Tibial nerve (tissue), 4 donors: ENCODE data around the gene VASP. TPM values are rescaled to one million over a fixed set of nuclear protein-coding genes. Genes with fewer than 3 reads are reported as not detected.
A peak's percentile ranks its signal among the peaks of the same experiment; 100 is the strongest.

Experiments
- DNase-seq, 2 donors: peaks; one replicate each; pipeline ENCODE4 v3.0.0-alpha.2; 2019; ENCODE audit warnings: low spot score in 2 of 2
- H3K27ac ChIP-seq, 4 donors: fragments of 200-600 bp; sonication (generic) in 3 of 4; one replicate each; pipeline ENCODE4 v1.5.1; 2017 to 2019; ENCODE audit warnings: mild to moderate bottlenecking in 1 of 4
- H3K27me3 ChIP-seq, 2 donors: fragments of 200-600 bp; sonication (generic) in 1 of 2; one replicate each; pipeline versions ENCODE4 v1.5.1 to v1.6.0; 2017 to 2019
- H3K36me3 ChIP-seq, 3 donors: fragments of 200-600 bp; sonication (generic); one replicate each; pipeline ENCODE4 v1.5.1; 2018 to 2019
- H3K4me1 ChIP-seq, 4 donors: fragments of 200-600 bp; sonication (generic) in 3 of 4; one replicate each; pipeline ENCODE4 v1.5.1; 2017 to 2019
- H3K4me3 ChIP-seq, 4 donors: fragments of 200-600 bp; sonication (generic) in 3 of 4; one replicate each; pipeline ENCODE4 v1.5.1; 2017 to 2019; ENCODE audit warnings: mild to moderate bottlenecking in 1 of 4, moderate library complexity in 1 of 4
- H3K9me3 ChIP-seq, 4 donors: fragments of 200-600 bp; sonication (generic) in 3 of 4; one replicate each; pipeline ENCODE4 v1.5.1; 2017 to 2019
- EP300 ChIP-seq, 2 donors: sonication (generic); formaldehyde crosslinking; IDR thresholded peaks; one replicate each; pipeline ENCODE4 v1.6.1; 2017; ENCODE audit warnings: antibody characterized with exemption in 2 of 2, mild to moderate bottlenecking in 1 of 2
- POLR2A ChIP-seq, 2 donors: fragments of 450-650 bp; IDR thresholded peaks; one replicate each; pipeline ENCODE4 v1.6.1; 2017; ENCODE audit warnings: antibody characterized with exemption in 2 of 2, mild to moderate bottlenecking in 2 of 2, moderate library complexity in 2 of 2
- WGBS, 2 donors: methylation state at CpG; one replicate each; pipeline ENCODE4 v1.1.5; 2018; 5-methylcytosine and 5-hydroxymethylcytosine counted together
- total RNA-seq, 4 donors: library from RNA; depleted of rRNA; stranded (reverse); fragments of >200 nt; gene quantifications; one replicate each; pipeline ENCODE4 v1.1.0, GENCODE V29; 2016
- TF ChIP-seq, protein P1 (sequence below), 5 experiments: fragments of 200-600 bp in 3 of 5; fragments of 450-650 bp in 2 of 5; sonication (generic) in 3 of 5; IDR thresholded peaks; one replicate each; pipeline ENCODE4 v1.5.1; 2016 to 2019; ENCODE audit warnings: antibody characterized with exemption in 5 of 5, mild to moderate bottlenecking in 3 of 5, moderate library complexity in 2 of 5

VASP gene
- total RNA-seq, 4 donors from 2014 or later = 39.1 to 74.4 (median 59.2) TPM

DNA sequence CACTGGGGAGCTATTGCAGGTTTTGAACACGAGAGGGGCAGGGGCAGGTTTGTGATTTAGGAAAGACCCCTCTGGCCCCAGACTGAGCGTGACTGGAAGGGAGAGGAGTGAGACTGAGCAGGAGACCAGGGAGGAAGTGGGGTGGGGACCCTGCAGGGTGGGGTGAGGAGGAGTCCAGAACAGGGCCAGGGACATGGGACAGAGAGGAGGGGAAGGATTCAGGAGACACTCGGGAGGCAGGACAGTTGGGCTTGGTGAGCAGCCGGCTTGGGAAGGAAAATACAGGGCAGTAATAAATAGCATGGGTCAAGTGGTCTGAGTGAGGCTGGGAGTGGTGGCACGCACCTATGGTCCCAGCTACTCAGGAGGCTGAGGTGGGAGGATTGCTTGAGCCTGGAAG lies 30.1 kb upstream of the VASP start:
- DNase-seq = no peak
- H3K36me3 ChIP-seq = no peaks in the 10 kb centered on the region
- H3K4me3 ChIP-seq = no peak overlapping the region
- WGBS, 2 donors = 23 to 32% methylated on average over 5 of the region's 5 CpGs
- H3K27ac ChIP-seq = no peak overlapping the region
- peaks cover 0 to 39% (median 9%) of the 10 kb centered on the region in 4 donors for H3K4me1 ChIP-seq
- peaks cover 0 to 26% of the 10 kb centered on the region in 2 donors for H3K27me3 ChIP-seq
- TF ChIP-seq, protein P1, sequence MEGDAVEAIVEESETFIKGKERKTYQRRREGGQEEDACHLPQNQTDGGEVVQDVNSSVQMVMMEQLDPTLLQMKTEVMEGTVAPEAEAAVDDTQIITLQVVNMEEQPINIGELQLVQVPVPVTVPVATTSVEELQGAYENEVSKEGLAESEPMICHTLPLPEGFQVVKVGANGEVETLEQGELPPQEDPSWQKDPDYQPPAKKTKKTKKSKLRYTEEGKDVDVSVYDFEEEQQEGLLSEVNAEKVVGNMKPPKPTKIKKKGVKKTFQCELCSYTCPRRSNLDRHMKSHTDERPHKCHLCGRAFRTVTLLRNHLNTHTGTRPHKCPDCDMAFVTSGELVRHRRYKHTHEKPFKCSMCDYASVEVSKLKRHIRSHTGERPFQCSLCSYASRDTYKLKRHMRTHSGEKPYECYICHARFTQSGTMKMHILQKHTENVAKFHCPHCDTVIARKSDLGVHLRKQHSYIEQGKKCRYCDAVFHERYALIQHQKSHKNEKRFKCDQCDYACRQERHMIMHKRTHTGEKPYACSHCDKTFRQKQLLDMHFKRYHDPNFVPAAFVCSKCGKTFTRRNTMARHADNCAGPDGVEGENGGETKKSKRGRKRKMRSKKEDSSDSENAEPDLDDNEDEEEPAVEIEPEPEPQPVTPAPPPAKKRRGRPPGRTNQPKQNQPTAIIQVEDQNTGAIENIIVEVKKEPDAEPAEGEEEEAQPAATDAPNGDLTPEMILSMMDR (IDR thresholded peaks at IDR 0.05) = no peak
- TF ChIP-seq EP300 (IDR thresholded peaks at IDR 0.05) (no peak), POLR2A (IDR thresholded peaks at IDR 0.05) (no peak)
- no peaks in the 10 kb centered on the region for H3K9me3 ChIP-seq

DNA sequence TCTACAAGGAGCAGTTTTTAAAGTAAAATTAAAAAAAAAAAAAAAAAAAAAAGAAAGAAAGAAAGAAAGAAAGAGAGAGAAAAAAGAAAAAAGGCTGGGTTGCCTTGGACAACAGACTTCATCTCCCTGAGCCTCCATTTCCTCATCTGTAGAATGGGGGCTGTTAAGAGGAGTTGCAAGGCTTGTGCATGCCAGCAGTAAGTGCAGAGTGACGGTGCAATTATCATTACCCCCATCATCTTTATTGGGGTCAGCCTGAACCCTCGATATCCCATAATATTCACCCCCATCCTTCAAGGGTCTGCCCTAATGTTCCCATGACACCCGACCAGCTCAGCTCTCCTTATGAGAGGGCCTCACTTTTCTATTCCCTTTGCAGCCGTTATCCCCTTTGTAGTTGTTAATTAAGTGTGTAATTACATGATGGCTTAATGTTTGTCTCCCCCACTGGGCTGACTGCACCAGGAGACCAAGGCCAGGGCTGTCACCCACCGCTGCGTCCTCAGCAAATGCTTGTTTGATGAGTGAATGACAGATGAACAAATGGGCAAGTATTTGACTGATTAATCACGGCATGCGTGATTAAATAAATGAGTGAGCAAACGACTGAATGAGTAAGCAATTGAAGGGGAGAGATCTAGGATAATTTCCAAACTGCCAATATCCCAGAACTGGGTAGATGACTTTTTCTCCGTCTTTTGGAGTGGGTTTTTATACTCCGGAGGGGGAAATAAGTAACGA lies 29.4 kb upstream of the VASP start:
- Histone ChIP-seq H3K36me3 (no peaks in the 10 kb centered on the region), H3K27ac (peak overlapping the region; percentile 92 to 99 (median 94)), H3K27me3 (peaks cover 0 to 19% of the 10 kb centered on the region in 2 donors), H3K4me3 (peak overlapping the region; percentile 31 to 58 (median 54)), H3K4me1 (peaks cover 0 to 32% (median 5%) of the 10 kb centered on the region in 4 donors), H3K9me3 (no peaks in the 10 kb centered on the region)
- DNase-seq = no peak
- 4 to 5% methylated on average over 12 of the region's 12 CpGs for whole genome bisulfite sequencing, 2 donors
- TF ChIP-seq EP300 (IDR thresholded peaks at IDR 0.05) (no peak), POLR2A (IDR thresholded peaks at IDR 0.05) (no peak)
- TF ChIP-seq, protein P1 (IDR thresholded peaks at IDR 0.05) = no peak

DNA sequence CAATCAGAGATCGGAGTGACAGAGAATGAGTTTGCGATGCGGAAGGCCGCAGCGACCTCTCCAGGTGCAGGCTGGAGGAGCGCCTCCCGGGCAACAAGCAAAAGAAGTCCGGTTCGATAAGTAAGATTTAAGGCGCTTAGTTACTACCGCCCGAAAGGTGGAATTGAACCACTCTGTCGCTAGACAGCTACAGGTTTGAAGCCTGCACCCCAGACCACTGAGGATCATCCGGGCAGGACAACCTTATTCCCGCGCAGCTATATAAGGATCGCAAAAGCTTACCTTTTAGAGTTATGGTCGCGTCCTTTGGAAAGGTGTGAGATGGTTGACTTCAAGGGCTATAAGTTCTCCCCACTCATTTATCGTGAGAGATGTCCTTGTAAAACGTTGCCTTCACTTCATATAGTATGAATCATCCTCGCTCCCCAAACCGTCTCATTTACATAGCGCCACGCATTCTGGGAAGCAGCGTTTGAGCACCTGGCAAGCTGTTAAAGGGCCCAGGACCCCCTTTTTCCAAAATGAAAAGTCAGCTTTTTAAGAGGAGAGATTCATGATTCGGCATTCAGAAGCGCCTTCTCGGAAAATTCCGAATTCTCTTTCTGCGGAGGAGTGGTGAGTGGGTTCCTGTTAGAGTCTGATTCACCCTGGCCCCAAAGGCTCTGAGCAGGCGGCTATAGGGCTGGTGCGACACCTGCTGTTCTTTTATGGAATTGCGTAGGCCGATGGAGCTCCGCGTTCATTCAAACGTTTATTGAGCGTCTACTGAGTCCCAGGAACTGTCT lies 28.6 kb upstream of the VASP start:
- H3K36me3 ChIP-seq = no peaks in the 10 kb centered on the region
- H3K27me3 ChIP-seq = peaks cover 0 to 12% of the 10 kb centered on the region in 2 donors
- TF ChIP-seq, protein P1 (IDR thresholded peaks at IDR 0.05) = peak; percentile 92 to 100 (median 95)
- TF ChIP-seq EP300 (IDR thresholded peaks at IDR 0.05) (peak; percentile 61 to 79), POLR2A (IDR thresholded peaks at IDR 0.05) (peak; percentile 38 to 42)
- peak overlapping the region; percentile 31 to 58 (median 54) for H3K4me3 ChIP-seq
- peak overlapping the region; percentile 92 to 99 (median 94) for H3K27ac ChIP-seq
- WGBS, 2 donors = 2 to 3% methylated on average over 39 of the region's 39 CpGs
- peaks cover 0 to 27% (median 5%) of the 10 kb centered on the region in 4 donors for H3K4me1 ChIP-seq
- no peaks in the 10 kb centered on the region for H3K9me3 ChIP-seq
- DNase-seq = peak; percentile 71 to 89

DNA sequence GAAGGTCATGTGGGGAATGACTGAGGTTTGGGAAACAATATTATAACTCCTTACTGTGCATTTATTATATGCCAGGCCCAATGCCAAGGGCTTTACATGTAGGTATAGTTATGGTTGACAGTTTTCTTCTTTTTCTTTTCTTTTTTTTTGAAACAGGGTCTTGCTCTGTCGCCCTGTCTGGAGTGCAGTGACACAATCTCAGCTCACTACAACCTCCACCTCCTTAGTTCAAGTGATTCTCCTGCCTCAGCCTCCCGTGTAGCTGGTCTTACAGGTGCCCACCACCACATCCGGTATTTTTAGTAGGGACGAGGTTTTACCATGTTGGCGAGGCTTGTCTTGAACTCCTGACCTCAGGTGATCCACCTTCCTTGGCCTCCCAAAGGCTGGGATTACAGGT lies 24.2 kb upstream of the VASP start:
- no peaks in the 10 kb centered on the region for H3K9me3 ChIP-seq
- TF ChIP-seq, protein P1 (IDR thresholded peaks at IDR 0.05) = no peak
- TF ChIP-seq POLR2A (IDR thresholded peaks at IDR 0.05) (no peak), EP300 (IDR thresholded peaks at IDR 0.05) (no peak)

More for the DNA sequence above, 24.2 kb upstream of the VASP start:
- Histone ChIP-seq H3K4me1 (peaks cover 0 to 21% (median 1%) of the 10 kb centered on the region in 4 donors), H3K27me3 (no peaks in the 10 kb centered on the region), H3K36me3 (no peaks in the 10 kb centered on the region), H3K27ac (no peak overlapping the region), H3K4me3 (no peak overlapping the region)
- 89 to 91% methylated on average over 5 of the region's 5 CpGs for WGBS, 2 donors
- no peak for DNase-seq
